Adrenal gland (tissue), 5 donors: ENCODE results near the gene SLC18B1.

ENCODE experiments used
- CTCF ChIP-seq, 6 experiments: fragments of 450-650 bp in 4 of 6; fragments of 200-600 bp in 2 of 6; sonication (generic) in 1 of 6; IDR thresholded peaks; 1 replicate in 5 of 6; 2 replicates in 1 of 6; pipeline versions ENCODE4 v1.5.1 to v1.8.0; 2016 to 2021; ENCODE audit warnings: antibody characterized with exemption in 6 of 6, mild to moderate bottlenecking in 2 of 6, moderate library complexity in 1 of 6
- POLR2A ChIP-seq, 2 donors: fragments of 450-650 bp; IDR thresholded peaks; one replicate each; pipeline ENCODE4 v1.6.1; 2017; ENCODE audit warnings: antibody characterized with exemption in 2 of 2, mild to moderate bottlenecking in 2 of 2, moderate library complexity in 1 of 2
- donor health status: DM: no; HTN: no; CAD: no.

GRCh38 chr6:132758689-132759088 is 39.7 kb downstream of the SLC18B1 start:
- TF ChIP-seq POLR2A (IDR thresholded peaks at IDR 0.05): no peak
- no peak for TF ChIP-seq CTCF (IDR thresholded peaks at IDR 0.05)
